ENCODE measurements around the gene CFAP92.

DNA sequence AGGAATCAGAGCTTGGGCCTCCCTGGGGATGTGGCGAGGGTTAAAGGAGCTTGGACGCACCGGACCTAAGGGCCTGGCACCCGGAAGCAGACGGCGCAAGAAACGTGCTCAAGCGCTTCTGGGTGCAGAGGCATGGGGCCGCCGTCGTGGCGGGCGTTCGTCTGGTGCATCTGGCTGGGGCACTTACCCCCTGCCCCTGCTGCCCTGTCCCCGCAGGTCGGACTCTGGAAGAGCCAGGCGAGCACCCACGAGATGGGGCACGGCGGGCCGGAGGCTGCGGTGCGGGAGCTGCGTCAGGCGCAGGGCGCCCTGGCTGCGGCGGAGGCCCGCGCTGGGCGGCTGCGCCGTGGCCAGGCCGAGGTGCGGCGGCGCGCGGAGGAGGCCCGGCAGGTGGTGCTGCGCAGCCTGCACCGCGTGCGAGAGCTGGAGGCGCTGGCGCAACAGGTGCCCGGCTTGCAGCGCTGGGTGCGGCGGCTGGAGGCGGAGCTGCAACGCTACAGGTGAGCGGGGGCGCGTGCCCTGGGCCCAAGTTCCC is 9.8 kb upstream of the CFAP92 start:
- TF ChIP-seq, protein P1, sequence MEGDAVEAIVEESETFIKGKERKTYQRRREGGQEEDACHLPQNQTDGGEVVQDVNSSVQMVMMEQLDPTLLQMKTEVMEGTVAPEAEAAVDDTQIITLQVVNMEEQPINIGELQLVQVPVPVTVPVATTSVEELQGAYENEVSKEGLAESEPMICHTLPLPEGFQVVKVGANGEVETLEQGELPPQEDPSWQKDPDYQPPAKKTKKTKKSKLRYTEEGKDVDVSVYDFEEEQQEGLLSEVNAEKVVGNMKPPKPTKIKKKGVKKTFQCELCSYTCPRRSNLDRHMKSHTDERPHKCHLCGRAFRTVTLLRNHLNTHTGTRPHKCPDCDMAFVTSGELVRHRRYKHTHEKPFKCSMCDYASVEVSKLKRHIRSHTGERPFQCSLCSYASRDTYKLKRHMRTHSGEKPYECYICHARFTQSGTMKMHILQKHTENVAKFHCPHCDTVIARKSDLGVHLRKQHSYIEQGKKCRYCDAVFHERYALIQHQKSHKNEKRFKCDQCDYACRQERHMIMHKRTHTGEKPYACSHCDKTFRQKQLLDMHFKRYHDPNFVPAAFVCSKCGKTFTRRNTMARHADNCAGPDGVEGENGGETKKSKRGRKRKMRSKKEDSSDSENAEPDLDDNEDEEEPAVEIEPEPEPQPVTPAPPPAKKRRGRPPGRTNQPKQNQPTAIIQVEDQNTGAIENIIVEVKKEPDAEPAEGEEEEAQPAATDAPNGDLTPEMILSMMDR (IDR thresholded peaks at IDR 0.05; ENCODE audit: low read depth, low read length, missing input control) = peak; percentile 28
- TF ChIP-seq JUND (IDR thresholded peaks at IDR 0.05) (no peak), SP1 (IDR thresholded peaks at IDR 0.05) (no peak)
- TF ChIP-seq, protein P2, sequence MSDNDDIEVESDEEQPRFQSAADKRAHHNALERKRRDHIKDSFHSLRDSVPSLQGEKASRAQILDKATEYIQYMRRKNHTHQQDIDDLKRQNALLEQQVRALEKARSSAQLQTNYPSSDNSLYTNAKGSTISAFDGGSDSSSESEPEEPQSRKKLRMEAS (IDR thresholded peaks at IDR 0.05) = no peak

Data from liver (tissue), 3 donors.